ENCODE results near the gene PHACTR1. TPM values are rescaled to one million over a fixed set of nuclear protein-coding genes. Genes with fewer than 3 reads are reported as not detected.
"Not testable (repeated sequence)": the region's sequence is repeated elsewhere in the genome, so short reads cannot be mapped to it uniquely, and the experiment has no call there.

Gene PHACTR1
- total RNA-seq, 1 donor from 2014 or later, result 116 TPM

DNA sequence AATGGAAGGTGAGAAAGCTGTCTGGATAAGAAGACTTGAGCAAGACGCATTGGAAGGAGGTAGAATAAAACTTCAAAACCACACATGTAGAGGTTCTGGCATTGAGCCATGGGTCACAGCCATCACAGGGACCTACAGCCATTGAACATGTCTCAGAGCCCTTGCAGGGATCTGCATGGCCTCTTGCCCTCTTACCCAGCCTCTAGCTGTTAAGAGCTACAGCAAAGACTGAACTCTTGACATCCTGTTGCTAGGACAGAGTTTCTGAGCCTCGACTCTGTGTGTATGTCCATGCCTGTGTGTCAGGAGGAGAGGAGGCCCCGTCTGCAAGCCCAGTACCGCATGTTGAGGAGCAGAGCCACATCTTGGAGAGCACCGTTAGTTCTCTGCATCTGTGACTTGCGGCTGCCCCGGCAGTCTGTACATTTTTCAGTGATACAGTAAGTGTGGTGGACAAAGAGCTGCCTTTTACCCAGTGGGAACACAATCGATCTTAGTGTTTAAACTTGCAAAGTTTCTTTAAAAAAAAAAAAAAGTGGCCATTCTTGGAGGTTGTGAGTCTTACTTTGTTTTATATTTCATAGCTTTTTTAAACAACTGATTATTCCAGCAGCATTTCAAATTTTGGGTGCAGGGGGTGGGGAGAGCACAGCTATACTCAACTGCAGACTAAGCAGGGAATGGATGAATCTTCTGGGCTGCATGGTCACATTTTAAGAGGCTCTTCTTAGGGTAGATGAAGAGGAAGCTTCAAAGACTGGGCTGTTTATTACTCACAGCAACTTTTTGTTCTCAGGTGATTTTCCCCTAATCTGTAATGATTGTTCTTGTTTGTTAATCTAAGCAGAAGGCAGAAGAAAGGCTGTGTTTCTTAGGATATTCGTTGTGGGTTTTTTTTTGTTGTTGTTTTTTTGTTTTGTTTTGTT, 523.2 kb downstream of the PHACTR1 start:
- DNase-seq (ENCODE audit: missing footprints) (no peak), ATAC-seq (no peak)
- intact Hi-C loops (cut with DNase I), result no loop called here

DNA sequence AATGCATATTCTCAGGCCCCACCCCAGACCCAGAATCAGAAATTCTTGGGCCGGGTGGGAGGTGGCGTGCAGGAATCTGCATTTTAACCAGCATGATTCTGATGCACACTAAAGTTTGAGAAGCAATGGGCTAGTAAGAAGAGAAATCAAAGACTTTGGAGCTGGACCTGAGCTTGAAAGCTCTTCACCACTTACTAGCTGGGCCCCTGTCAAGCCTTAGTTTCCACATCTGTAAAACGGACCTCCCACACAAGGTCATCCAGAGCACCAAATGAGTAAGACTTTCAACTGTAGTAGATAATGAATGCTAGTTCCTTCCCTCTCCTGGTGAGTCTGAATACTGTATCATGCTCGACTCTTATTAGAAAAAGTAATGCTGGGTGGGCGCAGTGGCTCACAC, 524.8 kb downstream of the PHACTR1 start:
- ATAC-seq, result no peak
- no peak for DNase-seq (ENCODE audit: missing footprints)
- intact Hi-C loops (cut with DNase I), result no loop called here

DNA sequence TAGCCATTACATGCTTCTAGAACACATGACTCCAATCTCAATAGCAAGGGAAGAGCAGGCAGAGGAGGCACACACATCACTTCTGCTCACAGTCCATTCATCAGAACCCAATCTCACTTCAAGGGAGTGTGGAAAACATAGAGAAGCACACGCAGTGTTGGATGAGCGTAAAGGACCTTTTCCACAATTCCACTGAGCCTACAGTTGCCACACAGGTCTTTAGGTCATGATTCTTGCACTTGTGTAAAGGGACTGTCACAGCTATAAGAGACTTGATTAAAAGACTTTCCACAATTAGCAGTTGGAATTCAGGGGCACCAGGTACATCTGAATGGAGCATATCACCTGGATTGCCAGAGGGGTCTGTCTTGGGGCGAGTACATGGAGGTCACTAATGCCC, 525.6 kb downstream of the PHACTR1 start:
- DNase-seq (ENCODE audit: missing footprints) (no peak), ATAC-seq (no peak)
- intact Hi-C loops (cut with DNase I), result no loop called here

DNA sequence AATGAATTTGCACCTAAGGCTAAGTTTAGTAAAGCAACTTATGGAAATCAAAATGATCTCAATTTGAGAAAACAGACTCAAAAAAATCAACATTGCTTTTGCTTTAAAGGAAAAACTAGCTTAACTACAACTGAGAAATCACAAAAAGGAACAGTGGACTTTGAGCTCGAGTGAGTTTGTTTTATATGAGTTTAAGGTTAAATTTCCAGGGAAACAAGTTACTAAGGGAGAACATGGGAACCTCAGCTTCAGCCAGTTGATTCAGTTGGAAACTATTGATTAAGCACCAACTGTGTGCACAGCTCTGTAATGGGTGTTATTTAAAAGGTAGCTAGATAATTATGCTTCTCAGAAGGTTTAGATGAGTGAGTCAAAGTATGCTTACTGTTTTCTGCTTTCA, 526.0 kb downstream of the PHACTR1 start:
- no peak for ATAC-seq
- intact Hi-C loops (cut with DNase I), result no loop called here

DNA sequence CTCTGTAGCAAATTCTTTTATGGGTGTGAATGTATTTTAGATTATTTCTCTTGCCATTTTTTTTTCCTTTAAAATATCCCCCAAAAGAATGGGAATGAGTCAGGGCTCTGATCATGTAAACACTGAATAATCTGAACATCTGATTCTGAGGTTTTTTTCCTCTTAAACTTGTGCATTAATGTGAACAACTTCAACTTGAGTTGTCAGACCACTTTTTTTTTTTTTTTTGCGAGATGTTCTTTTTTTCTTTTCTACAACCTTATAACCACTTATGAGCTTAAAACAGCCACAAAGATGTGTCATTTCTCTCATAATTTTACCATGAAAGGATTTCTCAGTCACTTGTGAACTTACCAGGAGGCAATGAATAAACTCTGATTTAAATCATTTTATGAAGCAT, 526.5 kb downstream of the PHACTR1 start:
- DNase-seq (ENCODE audit: missing footprints) (no peak), ATAC-seq (no peak)
- intact Hi-C loops (cut with DNase I), result no loop called here

More for the DNA sequence above, 526.0 kb downstream of the PHACTR1 start:
- DNase-seq (ENCODE audit: missing footprints), result no peak

DNA sequence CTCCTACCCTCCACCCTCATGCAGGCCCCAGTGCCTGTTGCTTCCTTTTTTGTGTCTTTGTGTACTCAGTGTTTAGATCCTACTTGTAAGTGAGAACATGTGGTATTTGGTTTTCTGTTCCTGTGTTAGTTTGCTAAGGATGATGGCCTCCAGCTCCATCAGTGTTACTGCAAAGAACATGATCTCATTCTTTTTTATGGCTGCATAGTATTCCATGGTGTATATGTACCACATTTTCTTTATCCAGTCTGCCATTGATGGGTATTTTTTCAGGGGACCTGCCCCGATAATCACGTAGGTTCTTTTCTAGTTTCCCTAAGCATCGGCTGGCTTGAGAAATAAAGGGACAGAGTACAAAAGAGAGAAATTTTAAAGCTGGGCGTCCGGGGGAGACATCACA, 527.2 kb downstream of the PHACTR1 start:
- ATAC-seq; DNase-seq (ENCODE audit: missing footprints); intact Hi-C loops (cut with DNase I): not testable (repeated sequence)

DNA sequence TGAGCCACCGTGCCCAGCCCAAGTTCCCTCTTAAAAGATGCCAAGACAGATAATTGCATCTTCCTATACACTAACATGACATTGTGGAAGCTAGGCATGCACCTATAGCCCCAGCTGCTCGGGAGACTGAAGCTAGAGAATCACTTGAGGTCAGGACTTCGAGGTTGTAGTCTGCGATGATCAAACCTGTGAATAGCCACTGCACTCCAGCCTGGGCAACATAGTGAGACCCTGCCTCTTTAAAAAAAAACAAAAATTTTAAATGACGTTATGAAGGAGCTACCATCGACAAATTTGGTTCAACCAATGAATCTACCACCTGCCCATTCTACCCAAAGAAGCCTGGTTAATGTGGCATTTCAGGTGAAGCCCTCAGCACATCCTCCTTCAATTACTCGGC, 531.1 kb downstream of the PHACTR1 start:
- DNase-seq (ENCODE audit: missing footprints), result no peak
- intact Hi-C loops (cut with DNase I), result no loop called here
- no peak for ATAC-seq

DNA sequence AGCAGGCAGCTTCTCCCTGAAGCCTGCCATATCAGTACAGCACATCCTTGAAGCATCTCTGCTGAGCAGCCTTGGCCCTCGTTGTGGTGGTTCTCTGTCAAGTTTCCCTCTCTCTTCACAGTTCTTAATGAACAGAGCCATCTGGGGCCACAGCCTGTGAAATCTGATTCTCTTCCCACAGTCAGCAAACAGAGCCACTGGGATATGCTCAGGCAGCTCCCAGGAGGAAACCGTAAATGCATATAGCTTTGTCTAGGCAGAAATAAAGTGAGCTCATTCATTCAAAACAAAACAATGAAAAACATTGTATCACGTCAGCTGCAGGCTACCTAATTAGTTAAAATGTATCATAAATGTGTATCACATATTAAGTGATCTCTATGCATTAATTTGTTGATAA, 531.5 kb downstream of the PHACTR1 start:
- ATAC-seq (no peak), DNase-seq (ENCODE audit: missing footprints) (no peak)
- intact Hi-C loops (cut with DNase I), result no loop called here

DNA sequence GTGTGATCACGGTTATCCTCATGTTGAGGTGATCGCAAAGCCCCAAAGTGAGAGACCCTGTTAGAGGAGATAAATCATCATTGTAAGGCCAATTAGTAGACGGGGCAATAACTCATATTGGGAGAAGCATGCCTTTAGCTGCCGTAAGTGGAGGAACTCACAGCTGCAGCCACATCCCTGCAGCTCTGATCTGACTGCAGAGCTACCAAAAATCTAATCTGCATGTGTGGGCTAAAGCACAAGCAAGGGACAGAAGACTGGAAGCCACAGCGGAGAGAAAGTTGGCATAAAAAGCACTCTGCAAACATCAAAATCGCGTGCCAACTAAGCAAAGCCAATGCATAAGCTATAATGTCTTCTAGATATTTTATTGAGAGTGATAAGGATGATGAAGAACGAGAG, 532.0 kb downstream of the PHACTR1 start:
- intact Hi-C loops (cut with DNase I), result no loop called here
- ATAC-seq (no peak), DNase-seq (ENCODE audit: missing footprints) (no peak)

DNA sequence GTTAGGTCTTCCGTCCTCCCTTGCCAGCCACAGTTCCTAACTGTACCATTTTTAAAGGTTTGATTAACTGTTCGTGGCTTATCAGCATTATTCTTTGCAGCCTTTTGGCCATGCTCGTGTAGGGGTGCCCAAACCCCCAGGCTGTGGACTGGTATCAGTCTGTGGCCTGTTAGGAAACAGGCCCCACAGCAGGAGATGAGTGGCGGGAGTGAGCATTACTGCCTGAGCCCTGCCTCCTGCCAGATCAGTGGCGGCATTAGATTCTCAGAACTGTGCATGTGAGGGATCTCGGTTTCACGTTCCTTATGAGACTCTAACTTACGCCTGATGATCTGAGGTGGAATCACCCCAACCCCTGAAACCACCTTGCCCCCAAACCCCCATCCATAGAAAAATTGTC, 532.4 kb downstream of the PHACTR1 start:
- intact Hi-C loops (cut with DNase I), result no loop called here
- no peak for ATAC-seq
- no peak for DNase-seq (ENCODE audit: missing footprints)

DNA sequence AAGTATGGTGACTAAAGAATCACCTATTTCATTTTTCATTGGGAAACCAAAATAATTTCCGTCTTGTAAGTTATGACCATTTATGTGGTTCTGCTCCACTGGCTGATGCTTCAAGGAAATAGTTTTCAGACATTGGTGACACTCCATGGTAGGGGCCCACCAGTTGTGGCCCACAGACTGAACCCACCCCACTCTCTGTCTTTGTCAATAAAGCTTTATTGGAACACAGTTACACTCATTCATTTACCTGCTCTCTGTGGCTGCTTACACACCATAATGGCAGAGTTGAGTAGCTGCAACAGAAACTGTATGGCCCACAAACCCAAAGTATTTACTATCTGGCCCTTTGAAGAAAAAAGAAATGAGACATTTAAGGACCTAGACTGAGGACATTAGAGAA, 533.2 kb downstream of the PHACTR1 start:
- DNase-seq (ENCODE audit: missing footprints) (no peak), ATAC-seq (no peak)
- intact Hi-C loops (cut with DNase I), result no loop called here

DNA sequence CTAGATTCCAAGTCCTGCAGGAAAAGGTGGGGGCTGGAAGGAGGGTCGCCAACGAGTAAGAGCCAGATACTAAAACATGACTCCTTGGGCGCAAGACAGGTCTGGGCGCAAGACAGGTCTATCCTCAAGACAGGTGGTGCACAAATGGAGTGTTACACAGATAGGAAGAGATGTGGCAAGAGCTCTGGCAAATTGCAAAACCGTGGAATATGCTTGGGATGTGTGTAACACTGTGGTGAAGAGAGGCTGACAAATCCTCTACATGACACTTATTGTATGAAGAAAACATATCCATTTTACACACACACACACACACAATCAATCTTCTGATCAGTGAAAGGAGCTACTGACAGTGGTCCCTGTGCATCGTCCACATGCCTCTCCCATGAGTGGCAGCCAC, 534.1 kb downstream of the PHACTR1 start:
- DNase-seq (ENCODE audit: missing footprints), result no peak
- no peak for ATAC-seq
- intact Hi-C loops (cut with DNase I), result no loop called here

DNA sequence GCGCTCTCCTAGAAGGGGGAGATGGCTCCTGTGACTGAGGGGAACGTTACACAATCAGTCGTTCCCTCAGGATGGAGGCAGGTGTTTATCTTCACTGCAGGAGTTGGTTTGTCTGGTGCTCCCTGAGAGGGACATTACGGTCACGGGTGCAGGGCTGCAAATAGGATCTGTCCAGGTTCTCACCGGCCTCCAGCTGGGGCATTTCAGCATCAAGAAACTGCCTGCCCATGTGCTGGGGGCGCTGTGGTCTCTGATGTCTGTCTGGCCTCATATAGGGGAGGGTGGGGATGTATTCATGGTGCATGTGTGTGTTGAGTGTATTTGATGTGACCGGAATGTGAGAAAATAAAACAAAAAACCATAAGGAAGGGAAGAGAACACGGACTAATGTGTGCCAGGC, 534.7 kb downstream of the PHACTR1 start:
- intact Hi-C loops (cut with DNase I), result no loop called here
- DNase-seq (ENCODE audit: missing footprints), result no peak
- ATAC-seq, result no peak

DNA sequence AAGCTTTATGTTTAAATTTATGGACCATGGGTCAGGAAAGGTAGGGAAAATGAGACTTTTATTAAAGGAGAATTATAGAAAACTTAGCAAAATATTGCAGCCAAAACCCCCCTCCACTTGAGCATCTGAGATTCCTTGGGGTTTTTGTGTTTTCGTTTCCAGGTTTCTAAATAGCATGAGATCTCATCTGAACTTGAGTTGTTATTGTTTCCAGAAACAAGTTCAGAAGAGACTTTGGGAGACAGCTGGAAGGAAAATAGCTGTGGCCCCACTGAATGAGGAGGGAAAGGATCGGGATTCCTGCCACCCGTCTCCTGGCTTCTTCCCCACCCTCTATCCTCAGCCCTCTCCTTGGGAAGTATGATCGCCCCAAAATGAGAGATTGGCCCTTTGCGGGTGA, 536.2 kb downstream of the PHACTR1 start:
- DNase-seq (ENCODE audit: missing footprints) (no peak), ATAC-seq (no peak)
- intact Hi-C loops (cut with DNase I), result no loop called here

DNA sequence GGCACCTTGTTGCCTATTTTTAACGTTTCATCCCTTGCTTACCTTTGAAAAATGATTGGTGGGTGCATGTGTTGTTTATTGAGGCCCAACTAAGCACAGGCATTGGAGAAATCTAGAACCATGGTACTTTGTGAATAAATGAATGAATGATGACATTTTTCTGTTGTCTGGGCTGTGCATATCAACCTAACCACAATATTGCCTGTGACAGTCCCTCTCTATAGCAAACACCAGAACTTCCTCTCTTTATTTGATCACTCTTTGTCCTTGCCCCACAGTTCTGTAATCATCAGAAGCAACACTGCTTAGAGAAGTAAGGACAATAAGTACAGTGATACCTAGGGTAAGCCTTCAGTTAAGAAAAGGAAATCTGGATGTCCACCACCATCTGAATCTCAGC, 536.7 kb downstream of the PHACTR1 start:
- intact Hi-C loops (cut with DNase I), result no loop called here
- ATAC-seq (no peak), DNase-seq (ENCODE audit: missing footprints) (no peak)

DNA sequence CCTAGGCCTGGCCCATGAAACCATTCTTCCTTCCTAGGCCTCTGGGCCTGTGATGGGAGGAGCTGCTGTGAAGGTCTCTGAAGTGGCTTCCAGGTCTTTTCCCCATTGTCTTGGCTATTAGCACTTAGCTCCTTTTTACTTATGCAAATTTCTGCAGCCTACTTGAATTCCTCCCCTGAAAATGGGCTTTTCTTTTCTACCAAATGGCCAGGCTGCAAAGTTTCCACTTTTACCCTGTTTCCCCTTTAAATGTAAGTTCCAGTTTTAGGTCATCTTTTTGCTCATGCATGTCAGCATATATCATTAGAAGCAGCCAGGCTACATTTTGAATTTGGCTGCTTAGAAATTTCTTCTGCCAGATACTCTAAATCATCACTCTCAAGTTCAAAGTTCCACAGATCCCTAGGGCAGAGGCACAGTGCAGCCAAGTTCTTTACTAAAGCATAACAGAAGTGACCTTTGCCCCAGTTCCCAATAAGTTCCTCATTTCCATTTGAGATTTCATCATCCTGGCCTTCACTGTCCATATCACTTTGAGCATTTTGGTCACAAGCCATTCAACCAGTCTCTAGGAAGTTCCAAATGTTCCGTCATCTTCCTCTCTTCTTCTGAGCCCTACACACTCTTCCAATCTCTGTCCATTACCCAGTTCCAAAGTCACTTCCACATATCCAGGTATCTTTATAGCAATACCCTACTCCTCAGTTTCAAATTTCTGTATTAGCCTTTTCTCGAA, 539.9 kb downstream of the PHACTR1 start:
- no peak for DNase-seq (ENCODE audit: missing footprints)
- ATAC-seq, result peak; percentile 71
- intact Hi-C loops (cut with DNase I), result no loop called here

DNA sequence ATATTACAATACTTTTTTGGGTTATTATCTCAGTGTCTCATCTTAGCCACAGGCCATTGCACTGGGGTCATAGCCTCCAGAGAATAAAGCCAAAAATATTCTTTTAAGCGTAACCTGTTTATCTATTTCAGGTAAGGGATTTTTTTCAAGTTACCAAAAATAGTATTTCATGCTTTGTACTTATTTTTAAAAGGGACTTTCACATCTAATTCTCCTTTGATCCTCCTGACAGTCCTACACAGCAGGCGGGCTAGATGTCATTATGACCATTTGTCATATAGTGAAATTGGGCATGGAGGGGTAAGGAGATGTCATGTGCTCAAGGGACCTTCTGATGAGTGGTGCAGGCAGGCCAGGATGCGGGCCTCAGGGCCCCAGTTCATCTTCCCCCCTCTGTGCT, 542.8 kb downstream of the PHACTR1 start:
- DNase-seq (ENCODE audit: missing footprints) (no peak), ATAC-seq (no peak)
- intact Hi-C loops (cut with DNase I), result no loop called here

DNA sequence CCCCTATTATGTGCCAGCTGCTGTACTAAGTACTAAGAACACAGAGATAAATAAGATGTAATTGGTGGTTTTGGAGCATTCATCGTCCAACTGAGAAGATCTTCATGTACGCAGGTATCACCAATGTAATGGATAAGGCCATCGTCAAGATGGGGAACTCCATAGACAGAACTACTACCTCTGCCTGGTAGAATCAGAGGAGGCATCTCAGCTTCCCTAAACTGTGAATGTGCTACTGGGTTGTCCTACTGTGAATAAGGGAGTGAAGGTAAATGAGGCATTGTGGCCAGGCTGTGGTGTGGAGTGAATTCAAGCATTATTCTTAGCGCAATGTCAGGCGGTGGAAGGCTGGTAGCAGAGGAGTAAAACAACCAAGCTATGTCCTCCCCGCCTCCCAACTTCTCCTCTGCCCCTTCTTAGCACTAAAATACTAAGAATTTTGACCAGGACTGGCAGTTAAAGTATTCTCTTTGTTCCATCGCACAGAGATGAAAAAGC, 543.6 kb downstream of the PHACTR1 start:
- intact Hi-C loops (cut with DNase I), result no loop called here
- ATAC-seq (no peak), DNase-seq (ENCODE audit: missing footprints) (no peak)

DNA sequence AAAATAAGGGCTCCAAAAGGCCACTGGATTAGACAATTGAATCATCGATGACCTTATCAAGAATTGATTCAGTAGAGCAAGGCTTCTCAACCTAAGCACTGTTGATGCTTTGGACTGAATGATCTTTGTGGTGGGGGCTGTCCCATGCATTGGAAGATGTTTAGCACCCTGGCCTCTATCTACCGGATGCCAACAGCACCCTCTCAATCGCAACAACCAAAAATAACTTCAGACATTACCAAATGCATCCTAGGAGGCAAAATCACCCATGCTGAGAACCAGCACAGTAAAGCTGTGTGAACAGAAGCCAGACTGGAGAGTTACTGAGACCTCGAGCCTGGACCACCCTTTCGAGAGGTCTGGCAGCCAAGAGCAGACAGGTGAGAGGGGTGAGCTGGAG, 544.3 kb downstream of the PHACTR1 start:
- DNase-seq (ENCODE audit: missing footprints) (no peak), ATAC-seq (no peak)
- intact Hi-C loops (cut with DNase I), result no loop called here

DNA sequence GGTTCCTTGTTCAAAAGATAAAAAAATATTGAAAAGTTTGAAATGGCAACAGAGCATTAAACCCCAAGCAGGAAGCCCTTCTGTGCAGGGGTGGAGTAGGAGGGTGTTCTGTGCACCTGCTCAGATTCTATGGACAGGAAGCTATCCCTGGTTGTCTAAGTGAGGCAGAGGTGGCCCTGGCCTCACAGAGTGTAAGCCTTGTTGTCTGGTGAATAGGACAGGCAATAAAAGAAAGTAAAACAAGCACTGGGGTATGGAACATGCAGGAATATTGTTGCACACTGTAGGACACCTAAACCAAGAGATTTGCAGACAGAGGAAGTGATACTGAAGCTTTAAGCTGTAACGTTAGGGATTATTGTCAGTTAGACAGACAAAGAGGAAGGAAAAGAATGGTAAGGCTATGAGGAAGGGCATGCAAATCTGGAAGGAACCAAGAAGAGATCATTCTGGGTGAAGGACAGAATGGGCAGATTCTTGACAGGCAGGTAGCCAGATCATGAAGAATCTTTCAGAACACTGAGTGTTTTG, 545.0 kb downstream of the PHACTR1 start:
- no peak for DNase-seq (ENCODE audit: missing footprints)
- intact Hi-C loops (cut with DNase I), result no loop called here
- no peak for ATAC-seq

Measured in Right ventricle myocardium inferior (tissue), 1 donor.